Astrocyte of the hippocampus (primary cell): ENCODE results near the gene GLIS1.

ENCODE experiments used
- DNase-seq: peaks from one replicate; pipeline ENCODE4 v3.0.0; 2011; ENCODE audit warnings: low read depth, low spot score

GLIS1 gene

DNA sequence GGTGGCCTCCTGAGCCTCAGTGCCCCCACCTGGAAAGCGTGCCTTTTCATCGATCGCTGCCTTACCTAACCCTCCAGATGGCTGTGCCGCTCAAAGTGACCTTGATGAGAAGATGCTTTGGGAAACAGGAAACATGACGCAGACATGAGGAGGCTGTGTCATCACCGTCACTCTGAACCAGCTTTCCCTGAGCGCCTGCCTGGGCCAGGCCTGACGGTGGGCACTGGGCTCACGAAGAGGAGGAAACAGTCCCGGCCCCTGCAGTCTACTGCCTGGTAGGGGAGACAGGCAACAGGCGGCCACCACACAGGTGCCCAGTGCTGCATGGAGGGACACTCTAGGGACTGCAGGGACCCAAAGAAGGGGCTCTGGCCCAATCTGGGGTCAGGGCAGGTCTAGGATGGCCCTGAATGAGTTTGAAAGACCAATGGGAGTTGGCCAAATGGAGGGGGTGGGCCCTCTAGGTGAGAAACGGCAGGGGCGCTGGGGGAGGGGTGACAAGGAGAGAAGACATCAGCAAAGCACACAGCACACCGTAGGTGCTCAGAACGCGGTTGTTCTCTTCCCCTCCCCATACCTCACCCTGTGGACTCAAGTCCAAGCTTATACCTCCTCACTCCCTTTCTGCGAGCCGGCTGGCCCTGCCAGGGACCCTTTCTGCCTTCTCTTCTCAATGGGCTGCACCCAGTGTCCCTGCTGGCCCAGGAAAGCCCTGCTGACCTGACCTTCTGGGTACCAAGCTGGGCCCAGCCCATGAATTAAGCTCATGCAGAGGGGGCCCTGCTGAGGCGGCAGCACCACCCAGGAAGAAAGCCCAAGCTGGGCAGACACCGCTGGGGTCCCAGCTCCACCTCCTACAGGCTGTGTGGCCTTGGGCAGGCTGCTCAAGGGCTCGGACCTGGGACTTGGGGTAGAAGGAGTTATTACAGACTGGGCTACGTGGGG lies 44.9 kb downstream of the GLIS1 start:
- DNase-seq = no peak

DNA sequence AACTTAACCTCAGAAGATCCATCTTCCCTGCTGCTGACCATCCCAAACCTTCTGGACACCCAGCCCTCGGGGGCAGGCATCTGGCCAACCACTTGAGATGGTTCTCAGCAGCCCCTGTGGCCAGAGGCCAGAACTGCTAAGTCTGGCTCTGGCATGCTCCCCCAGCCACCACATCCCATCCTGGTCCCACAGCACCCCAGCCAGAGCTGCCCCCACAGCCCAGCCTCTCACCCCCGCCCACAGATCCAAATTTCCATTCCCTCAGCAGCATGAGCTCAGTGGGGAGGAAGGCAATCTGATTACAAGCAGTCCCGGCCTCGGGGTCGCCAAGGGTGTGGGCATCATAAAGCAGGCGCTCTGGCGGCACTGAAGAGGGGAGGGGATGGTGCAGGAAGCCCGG lies 45.6 kb downstream of the GLIS1 start:
- peak; percentile 28 for DNase-seq

DNA sequence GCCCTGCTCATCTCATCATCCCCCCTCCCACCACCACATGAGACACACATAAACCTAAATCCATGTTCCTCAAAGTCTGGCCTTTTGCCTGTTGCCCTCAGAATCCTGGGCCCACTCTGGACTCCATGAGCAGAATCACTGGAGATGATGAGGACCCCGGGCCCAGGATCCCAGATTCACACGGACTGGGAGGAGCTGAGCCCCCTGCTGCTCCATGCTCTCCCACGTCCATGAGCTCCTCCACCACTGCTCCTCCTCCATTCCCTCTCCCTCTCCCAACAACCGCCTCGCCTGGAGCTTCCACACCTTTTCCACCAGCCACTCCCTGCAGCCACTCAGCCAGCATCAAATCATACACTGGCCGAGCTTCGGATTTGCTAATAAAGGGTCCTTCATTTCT lies 47.6 kb downstream of the GLIS1 start:
- no peak for DNase-seq

DNA sequence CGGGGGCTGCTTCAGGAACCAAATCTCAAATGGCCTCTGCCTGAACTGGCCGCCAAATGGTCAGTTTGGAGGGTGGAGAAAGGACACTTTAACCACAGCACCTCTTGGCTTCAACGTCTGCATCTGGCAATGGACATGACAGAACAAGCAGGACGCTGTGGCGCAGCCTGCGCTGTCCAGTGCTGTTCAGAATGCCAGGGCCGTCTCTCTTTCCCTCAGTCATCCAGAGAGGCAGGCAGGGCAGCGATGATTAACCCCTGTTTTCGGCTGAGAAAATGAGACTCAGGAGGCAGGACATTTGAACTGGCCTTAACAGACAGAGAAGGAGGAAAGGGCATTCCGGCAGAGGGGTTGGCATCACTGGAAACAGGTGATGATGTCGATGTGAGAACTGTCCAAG lies 48.6 kb downstream of the GLIS1 start:
- no peak for DNase-seq

DNA sequence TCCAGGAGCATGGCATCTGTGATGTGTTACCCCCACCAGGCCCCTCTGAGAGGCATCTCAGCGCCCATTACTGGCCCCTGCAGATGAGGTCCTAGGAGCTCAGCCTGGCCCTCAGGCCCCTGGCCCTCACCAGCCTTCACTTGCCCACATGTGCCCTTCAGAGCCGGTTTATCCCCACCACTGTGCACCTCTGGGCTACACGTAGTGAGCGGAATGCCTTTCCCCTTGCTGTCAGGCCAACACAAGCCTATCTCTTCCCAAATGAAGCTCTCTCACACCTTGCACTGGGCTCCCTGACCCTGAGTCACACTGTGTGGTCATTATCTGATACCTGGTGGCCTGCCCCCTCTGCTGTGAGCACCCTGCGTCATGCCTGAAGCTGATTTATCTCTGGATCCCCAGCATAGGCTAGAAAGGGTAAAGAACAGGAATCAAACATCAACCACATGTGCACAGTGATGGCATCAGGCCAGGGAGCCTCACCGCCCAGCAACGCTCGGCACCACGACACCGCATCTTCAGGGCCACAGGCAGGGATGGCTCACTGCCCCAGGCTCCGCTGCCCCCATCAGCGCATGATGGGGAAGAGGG lies 49.1 kb downstream of the GLIS1 start:
- no peak for DNase-seq

DNA sequence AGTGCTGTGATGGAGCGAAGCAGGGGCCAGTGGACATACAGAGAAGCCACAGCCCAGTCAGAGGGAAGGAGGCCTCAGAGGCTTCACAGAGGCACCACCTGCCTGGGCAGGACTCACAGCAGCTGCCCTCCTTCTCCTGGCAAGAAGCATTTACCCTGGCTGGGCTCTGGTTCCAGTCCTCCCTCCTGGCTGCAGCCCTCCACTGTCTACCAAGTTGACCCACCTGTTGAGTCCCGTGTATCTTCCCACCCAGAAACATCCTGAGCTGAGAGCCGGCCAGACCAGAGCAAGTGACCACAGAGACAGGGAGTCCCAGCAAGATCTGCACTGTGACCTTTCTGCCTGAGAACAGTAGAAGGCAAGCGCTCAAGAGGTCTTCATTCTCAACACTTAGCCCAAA lies 49.7 kb downstream of the GLIS1 start:
- DNase-seq = no peak

DNA sequence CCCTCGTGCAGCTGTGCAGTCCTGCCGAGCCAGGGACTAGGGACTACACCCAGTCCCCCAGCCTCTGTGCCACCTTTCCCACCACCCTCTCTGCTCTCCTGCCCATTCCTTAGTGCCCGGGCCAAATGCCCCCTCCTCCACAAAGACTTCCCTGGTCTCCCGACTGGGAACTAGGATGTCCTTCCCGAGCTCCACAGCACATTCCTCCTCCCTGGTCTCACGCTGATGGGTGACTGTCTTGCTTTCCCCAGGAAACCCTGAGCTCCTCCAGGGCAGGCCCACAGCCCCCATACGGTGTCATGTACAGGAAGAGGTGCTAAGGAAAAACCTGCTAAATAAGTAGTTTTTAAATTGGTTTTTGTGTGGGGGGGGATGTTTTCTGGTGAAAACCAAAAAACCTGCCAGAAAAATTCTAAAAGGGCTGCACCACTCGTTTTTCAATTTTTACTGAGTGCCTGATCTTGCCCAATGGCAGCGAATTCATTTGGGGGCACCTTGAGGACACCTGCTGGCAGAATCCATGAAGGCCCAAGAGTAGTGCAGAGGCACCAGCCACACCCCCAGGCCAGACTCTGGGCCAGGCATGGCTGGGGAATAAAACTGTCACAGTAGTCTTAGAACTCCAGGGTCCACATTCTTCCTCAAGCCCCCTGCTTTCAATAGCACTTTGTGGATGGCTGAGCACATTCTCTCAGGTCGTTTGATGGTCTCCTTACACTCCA lies 50.4 kb downstream of the GLIS1 start:
- no peak for DNase-seq

DNA sequence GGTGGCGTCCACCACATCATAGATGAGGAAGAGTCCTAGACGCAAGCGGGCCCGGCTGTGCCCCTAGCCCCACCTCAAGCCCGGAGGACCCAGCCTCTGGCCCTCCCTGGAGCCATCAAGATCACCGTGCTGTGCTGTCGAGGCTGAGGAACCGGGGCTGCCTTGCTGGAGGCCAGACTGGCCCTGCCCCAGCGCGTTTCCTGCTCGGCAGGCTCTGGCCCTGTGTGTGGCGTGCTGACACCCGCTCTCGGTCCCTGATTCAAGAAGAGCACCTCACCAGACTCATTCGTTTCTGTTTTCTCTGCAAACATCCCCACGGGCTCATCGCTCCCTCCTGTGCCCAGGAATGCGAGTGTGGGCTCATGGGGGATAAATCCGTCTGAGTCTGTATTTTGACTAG lies 51.1 kb downstream of the GLIS1 start:
- DNase-seq = no peak

DNA sequence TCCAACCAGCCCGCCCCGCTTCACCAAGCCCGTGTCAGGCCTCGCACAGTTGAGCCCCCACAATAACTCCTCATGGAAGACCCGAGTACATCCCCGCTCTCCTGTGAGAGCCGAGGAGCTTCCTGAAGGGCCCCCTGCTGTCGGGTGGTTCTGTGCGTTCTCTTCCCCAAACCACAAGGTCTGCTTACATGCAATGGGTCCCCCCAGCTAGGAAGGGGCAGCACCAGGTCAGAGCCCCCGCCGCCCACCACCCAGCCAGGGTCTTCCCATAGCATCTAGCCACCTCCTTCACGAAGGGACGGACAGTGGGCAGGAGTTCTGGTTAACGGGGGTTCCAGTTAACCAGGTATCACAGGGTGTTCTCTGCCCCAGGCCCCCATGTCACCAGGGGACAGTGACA lies 51.5 kb downstream of the GLIS1 start:
- no peak for DNase-seq

DNA sequence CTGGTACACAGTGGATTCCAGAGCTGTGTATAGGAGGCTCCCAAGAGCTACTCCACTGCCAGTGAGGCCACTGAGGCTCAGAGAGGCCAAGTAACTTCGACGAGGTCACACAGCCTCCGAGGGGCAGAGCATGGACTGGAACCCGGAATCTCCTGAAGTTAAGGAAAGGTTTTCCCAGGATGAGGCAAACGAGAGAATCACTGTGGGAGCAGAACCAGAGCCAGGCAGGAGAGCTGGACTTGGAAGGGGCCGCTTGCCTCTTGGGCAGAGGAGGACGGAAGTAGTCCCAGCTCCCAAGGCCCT lies 52.0 kb downstream of the GLIS1 start:
- DNase-seq = no peak

DNA sequence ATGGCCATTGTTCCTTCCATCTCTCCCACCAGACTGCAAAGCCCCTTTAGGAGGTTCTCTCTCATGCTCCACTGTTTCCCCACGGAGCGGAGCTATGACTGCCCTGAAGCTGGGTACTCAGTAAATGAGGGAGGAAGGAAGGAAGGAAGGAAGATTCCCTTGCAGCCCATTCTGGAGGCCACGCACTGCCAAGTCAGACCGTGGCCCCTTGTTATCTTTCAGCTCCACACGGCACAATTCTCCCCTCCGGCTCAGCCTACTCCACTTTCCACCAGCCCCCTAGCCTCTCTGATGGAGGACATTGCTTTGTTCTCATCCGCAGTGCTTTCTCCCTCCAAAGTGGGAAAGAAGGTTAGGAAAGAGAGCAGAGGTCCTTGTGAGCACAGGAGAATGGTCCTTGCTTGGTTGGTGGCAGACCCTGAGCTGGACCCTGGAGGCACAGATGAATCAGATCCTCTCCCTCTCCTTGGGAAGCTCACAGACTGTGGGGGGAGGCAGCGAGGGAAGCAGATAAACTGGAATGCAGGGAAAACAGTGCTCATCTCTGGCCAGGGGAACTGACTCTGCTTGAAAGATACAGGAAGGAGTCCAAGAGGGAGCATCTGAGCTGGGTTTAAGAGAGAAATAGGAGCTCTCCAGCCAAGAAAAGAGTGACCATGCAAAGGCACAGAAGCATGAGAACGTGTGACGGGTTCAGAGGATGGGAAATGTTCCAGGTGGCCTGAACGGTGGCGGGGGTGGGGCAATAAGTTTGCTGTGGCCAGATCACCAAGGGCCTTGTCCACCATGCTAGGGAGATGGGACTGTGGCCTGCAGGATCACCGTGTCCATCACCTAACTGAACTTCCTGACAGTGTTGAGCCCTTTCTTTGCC lies 52.6 kb downstream of the GLIS1 start:
- peak; percentile 16 for DNase-seq

DNA sequence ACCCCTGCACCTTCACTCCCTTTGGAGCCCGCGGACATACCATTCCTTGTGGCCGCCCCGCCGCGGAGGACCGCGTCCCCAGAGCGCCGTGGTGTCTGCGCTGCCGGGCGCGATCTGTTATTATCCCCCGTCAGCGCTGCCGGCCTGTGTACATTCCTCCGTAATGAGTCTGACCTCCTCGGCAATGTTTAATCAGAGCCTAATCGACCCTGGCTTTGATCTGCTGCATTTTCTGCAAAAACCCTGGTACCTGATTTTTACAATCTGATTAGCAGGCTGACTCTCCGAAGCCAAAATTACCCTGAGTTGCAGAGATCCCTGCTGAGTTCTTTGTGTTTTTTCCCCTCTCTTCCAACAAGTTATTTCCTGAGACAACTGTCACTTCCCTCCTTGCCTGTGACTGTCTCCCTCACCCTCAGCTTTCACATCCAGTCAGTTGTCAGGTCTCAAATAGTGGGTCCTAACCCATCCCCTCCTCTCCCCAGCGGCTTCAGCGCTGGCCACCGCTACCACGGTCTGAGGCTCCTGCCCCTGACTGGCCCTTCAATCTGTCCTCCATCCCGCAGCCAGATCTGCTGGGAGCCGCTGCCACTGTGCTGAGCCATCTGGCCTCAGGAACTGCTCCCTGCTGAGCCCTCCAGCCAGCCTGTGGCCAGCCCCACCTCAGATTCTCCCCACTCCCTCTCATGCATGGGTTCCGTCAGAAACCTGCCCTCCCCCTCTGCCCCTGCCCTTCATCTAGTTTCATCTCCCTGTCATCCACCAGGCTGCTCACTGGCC lies 53.5 kb downstream of the GLIS1 start:
- peak; percentile 84 for DNase-seq

DNA sequence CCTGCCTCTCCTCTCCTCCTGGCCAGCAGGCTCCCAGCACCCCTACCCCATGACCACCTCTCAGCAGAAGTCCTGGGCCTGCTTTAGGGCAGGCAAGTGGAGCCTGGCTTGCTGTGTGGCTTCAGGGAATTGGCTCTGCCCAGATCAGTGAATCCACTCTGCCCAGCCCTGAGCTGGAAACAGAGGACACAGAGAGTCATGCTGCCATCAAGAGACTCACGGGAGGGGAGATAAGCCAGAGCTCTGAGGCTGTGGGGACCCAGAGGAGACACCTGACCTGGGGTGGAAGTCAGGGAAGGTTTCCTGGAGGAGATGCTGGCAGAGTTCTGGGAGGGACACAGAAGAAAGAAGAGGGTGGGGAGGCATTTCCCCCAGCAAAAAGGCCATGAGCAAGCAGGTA lies 54.2 kb downstream of the GLIS1 start:
- peak; percentile 23 for DNase-seq

DNA sequence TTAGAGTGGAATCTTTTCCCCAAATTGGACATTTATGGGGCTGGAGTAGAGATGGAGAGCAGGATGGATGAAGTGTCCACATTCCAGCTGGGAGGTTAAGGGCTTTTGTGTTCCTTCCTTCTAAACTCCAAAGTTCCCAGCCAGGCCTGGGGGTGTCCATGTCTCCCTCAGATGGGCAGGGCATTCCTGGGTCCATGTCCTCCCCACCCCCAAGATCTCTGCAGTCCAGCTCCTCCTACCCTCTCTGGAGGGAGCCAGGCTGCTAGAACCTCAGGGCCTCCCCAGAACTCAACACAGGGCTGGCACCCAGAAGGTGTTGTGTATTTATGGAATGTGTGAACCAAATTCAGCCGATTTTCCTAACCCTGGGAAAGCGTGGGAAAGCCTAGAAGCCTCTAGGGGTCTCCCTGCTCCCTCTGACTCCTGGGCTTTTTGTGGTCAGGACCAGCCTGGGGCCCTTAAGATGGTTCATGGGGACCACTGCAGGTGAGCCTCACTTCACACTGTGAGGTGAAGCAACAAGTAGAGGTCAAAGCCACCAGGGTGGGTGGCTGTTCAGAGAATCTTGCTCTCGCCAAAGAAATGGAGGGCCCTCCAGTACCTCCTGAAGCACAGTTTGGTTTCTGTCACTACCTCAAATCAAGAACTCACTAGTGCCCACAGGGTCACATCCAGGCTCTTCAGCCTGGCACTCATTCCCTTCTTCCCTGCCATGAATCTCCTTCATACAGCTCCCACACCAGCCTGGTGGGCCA lies 54.8 kb downstream of the GLIS1 start:
- peak; percentile 34 for DNase-seq

DNA sequence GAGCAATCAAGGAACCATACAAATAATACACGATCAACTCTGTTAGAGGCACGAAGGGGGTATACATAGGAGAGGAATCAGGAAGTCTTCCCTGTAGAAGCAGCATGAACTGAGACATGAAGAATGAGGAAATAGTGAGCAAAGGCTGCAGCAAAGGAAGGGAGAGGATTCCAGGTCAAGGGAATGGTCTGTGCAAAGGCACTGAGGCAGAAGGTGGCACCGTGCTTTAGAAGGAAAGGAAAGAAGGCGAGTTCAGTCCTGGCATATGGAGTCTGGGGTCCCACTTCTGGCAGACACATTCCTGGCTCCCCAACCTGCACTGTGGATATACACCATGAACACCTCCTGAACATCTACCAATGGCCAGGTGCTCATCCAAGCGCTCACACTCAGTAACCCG lies 56.1 kb downstream of the GLIS1 start:
- DNase-seq = no peak

DNA sequence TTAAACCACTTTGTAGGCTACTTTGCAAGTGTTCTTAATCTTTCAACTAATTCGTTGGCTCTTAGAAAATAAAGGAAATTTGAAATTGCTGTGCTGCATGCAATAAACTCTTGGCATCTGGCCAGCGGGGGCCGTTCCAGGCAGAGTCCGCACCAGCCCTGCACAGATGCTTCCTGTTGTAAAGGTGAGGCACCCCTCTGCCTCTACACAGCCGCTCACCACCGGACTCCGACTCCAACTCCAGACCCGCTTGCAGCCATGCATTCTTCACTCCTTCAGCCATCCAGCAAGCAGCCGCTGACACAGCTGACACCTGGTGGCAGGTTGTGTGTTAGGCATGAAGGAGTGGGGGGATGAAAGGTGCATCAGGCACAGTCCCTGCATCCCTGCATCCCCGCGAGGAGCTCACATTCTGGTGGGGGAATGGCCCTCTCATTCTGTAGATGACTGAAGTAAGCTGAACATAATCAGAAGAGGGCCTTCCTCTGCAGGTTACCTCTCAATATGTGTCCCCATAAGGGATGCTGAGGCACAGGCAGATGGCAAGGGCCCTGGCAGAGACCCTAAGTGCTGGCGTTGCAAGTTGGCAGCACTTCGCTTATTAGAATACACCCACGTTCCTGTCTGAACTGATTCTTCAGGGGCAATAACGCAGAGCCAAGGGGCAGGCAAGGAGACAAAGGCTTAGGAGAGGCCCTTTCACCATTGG lies 56.8 kb downstream of the GLIS1 start:
- peak; percentile 66 for DNase-seq

DNA sequence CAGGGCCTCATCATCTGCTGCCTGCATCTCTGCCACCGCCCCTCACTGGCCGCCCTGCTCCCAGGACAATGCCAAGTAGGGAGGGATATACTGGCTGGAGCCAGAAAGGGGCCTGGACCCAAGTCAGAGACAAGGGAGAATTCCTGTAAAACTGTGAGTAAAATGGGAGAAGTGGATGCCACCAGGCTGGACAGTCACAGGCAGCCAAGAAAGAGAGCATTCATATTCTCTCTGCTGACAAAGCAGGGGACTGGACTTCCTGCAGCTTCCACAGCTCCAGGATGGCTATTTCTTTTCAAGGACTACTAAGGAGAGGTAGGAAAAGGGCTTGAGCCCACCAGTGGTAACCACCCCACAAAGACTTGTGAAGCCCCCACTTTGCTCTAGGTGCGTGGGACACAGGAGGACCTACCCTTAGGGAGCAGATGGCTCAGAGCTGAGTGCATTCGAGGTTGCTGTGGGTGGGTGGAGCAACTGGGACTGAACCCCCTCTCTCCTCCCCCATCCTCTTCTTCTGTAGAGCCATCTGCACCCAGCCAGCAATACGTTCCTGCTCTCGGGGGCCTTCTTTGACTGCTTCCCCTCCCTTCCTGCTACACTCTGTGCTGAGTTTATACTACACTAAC lies 57.5 kb downstream of the GLIS1 start:
- DNase-seq = no peak

DNA sequence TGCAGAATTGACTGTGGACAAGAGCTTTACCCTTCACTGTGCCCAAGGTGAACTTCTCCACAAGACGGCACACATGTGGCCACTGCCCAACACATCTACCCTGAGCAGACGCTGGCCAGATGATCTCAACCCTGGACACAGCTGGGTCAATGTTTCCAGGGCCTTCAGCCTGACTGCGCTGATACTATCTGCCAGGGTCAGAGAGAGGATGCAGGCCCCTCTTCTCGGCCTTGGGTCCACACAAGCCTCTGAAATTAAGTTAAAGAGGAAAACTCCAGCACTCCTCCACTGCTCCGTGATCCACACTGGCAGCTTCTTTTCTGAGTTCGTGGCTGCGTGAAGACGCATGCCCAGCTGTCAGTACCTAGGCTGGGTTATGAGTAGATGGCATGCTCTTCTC lies 58.1 kb downstream of the GLIS1 start:
- DNase-seq = no peak
